Large intestine (tissue), 3 donors: Measurements from ENCODE around the gene DRG2. TPM values are rescaled to one million over a fixed set of nuclear protein-coding genes. Genes with fewer than 3 reads are reported as not detected.
A peak's percentile ranks its signal among the peaks of the same experiment; 100 is the strongest.

Source experiments
- DNase-seq, 2 donors: peaks; one replicate each; pipeline versions ENCODE4 v3.0.0 to v3.0.0-alpha.2; 2013
- H3K27ac ChIP-seq: one replicate; pipeline ENCODE4 v1.5.1; 2013; ENCODE audit warnings: low read length
- H3K27me3 ChIP-seq: 2 replicates; pipeline ENCODE4 v1.6.1; 2013; ENCODE audit warnings: low read length; ENCODE audit not compliant: control insufficient read depth, insufficient read depth
- H3K36me3 ChIP-seq: 2 replicates; pipeline ENCODE4 v1.6.1; 2013; ENCODE audit warnings: low read length; ENCODE audit not compliant: control insufficient read depth, insufficient read depth
- H3K4me1 ChIP-seq: one replicate; pipeline ENCODE4 v1.6.1; 2013; ENCODE audit warnings: low read length; ENCODE audit not compliant: control insufficient read depth, insufficient read depth
- H3K4me3 ChIP-seq: one replicate; pipeline ENCODE4 v1.5.1; 2013; ENCODE audit warnings: low read length
- H3K9me3 ChIP-seq: one replicate; pipeline ENCODE4 v1.6.1; 2013; ENCODE audit warnings: mild to moderate bottlenecking, low read depth, low read length, moderate library complexity; ENCODE audit not compliant: control insufficient read depth
- WGBS: methylation state at CpG from one replicate; pipeline ENCODE4 v1.1.5; 2013; ENCODE audit warnings: low lambda C conversion rate; ENCODE audit not compliant: insufficient coverage; 5-methylcytosine and 5-hydroxymethylcytosine counted together
- polyA plus RNA-seq: library from polyadenylated mRNA; unstranded; fragments of 120-200 nt; gene quantifications from one replicate; pipeline ENCODE4 v1.2.1, GENCODE V29; 2013

DRG2 gene
- polyA plus RNA-seq, 1 donor = 38.1 TPM

GRCh38 chr17:18124345-18125126, 36.8 kb downstream of the DRG2 start:
- H3K4me3 ChIP-seq = no peak overlapping the region
- H3K36me3 ChIP-seq = no peaks in the 10 kb centered on the region
- H3K4me1 ChIP-seq = no peaks in the 10 kb centered on the region
- peaks cover 3% of the 10 kb centered on the region for H3K27me3 ChIP-seq
- WGBS = no CpG with 5 or more reads among the region's 11 CpGs
- H3K27ac ChIP-seq = no peak overlapping the region
- DNase-seq = no peak
- H3K9me3 ChIP-seq = peaks cover 10% of the 10 kb centered on the region

- Histone ChIP-seq H3K27me3 (peaks cover 3% of the 10 kb centered on the region), H3K9me3 (no peaks in the 10 kb centered on the region), H3K27ac (no peak overlapping the region), H3K4me3 (no peak overlapping the region), H3K4me1 (no peaks in the 10 kb centered on the region), H3K36me3 (no peaks in the 10 kb centered on the region)
- no peak for DNase-seq
- no CpG with 5 or more reads among the region's 4 CpGs for WGBS
These were observed 41.3 kb downstream of the DRG2 start for GRCh38 chr17:18129041-18129502.

GRCh38 chr17:18132711-18133110, 45.0 kb downstream of the DRG2 start:
- no peak for DNase-seq
- Histone ChIP-seq H3K4me1 (no peaks in the 10 kb centered on the region), H3K27ac (no peak overlapping the region), H3K36me3 (no peaks in the 10 kb centered on the region), H3K27me3 (no peaks in the 10 kb centered on the region), H3K4me3 (no peak overlapping the region), H3K9me3 (no peaks in the 10 kb centered on the region)
- no CpG with 5 or more reads among the region's 5 CpGs for WGBS

- no CpG with 5 or more reads among the region's 19 CpGs for WGBS
- H3K27ac ChIP-seq = no peak overlapping the region
- no peak overlapping the region for H3K4me3 ChIP-seq
- DNase-seq = no peak
- no peaks in the 10 kb centered on the region for H3K9me3 ChIP-seq
- H3K36me3 ChIP-seq = no peaks in the 10 kb centered on the region
- no peaks in the 10 kb centered on the region for H3K4me1 ChIP-seq
- no peaks in the 10 kb centered on the region for H3K27me3 ChIP-seq
These were observed 48.6 kb downstream of the DRG2 start for GRCh38 chr17:18136357-18136756.

GRCh38 chr17:18138065-18138749, 50.5 kb downstream of the DRG2 start:
- Histone ChIP-seq H3K27me3 (no peaks in the 10 kb centered on the region), H3K4me3 (no peak overlapping the region), H3K36me3 (no peaks in the 10 kb centered on the region), H3K4me1 (peaks cover 3% of the 10 kb centered on the region), H3K27ac (no peak overlapping the region), H3K9me3 (no peaks in the 10 kb centered on the region)
- DNase-seq = no peak
- WGBS = no CpG with 5 or more reads among the region's 8 CpGs

GRCh38 chr17:18139092-18139491, 51.3 kb downstream of the DRG2 start:
- Histone ChIP-seq H3K36me3 (no peaks in the 10 kb centered on the region), H3K27ac (no peak overlapping the region), H3K4me3 (no peak overlapping the region), H3K9me3 (no peaks in the 10 kb centered on the region), H3K27me3 (no peaks in the 10 kb centered on the region), H3K4me1 (peaks cover 3% of the 10 kb centered on the region)
- DNase-seq = no peak
- WGBS = no CpG with 5 or more reads among the region's 2 CpGs

GRCh38 chr17:18139498-18139897, 51.8 kb downstream of the DRG2 start:
- Histone ChIP-seq H3K4me1 (peaks cover 3% of the 10 kb centered on the region), H3K9me3 (no peaks in the 10 kb centered on the region), H3K27ac (no peak overlapping the region), H3K4me3 (no peak overlapping the region), H3K36me3 (no peaks in the 10 kb centered on the region), H3K27me3 (no peaks in the 10 kb centered on the region)
- DNase-seq = no peak
- WGBS = no CpG with 5 or more reads among the region's 14 CpGs

GRCh38 chr17:18139949-18140348, 52.2 kb downstream of the DRG2 start:
- no peaks in the 10 kb centered on the region for H3K36me3 ChIP-seq
- H3K4me1 ChIP-seq = peaks cover 3% of the 10 kb centered on the region
- H3K4me3 ChIP-seq = no peak overlapping the region
- no peak for DNase-seq
- H3K9me3 ChIP-seq = no peaks in the 10 kb centered on the region
- no peak overlapping the region for H3K27ac ChIP-seq
- H3K27me3 ChIP-seq = no peaks in the 10 kb centered on the region
- no CpG with 5 or more reads among the region's 3 CpGs for WGBS

GRCh38 chr17:18140648-18141047, 52.9 kb downstream of the DRG2 start:
- no peaks in the 10 kb centered on the region for H3K36me3 ChIP-seq
- H3K4me1 ChIP-seq = peaks cover 3% of the 10 kb centered on the region
- no peak for DNase-seq
- no peak overlapping the region for H3K4me3 ChIP-seq
- H3K9me3 ChIP-seq = no peaks in the 10 kb centered on the region
- H3K27me3 ChIP-seq = no peaks in the 10 kb centered on the region
- no peak overlapping the region for H3K27ac ChIP-seq
- no CpG with 5 or more reads among the region's 3 CpGs for WGBS

- peak; percentile 35 to 54 for DNase-seq
- WGBS = no CpG with 5 or more reads among the region's 9 CpGs
- no peaks in the 10 kb centered on the region for H3K36me3 ChIP-seq
- no peaks in the 10 kb centered on the region for H3K27me3 ChIP-seq
- no peak overlapping the region for H3K4me3 ChIP-seq
- H3K9me3 ChIP-seq = no peaks in the 10 kb centered on the region
- H3K4me1 ChIP-seq = peaks cover 3% of the 10 kb centered on the region
- H3K27ac ChIP-seq = no peak overlapping the region
These were observed 53.6 kb downstream of the DRG2 start for GRCh38 chr17:18141210-18141803.
